ENCODE results near the gene MAB21L4.

The MAB21L4 gene

DNA sequence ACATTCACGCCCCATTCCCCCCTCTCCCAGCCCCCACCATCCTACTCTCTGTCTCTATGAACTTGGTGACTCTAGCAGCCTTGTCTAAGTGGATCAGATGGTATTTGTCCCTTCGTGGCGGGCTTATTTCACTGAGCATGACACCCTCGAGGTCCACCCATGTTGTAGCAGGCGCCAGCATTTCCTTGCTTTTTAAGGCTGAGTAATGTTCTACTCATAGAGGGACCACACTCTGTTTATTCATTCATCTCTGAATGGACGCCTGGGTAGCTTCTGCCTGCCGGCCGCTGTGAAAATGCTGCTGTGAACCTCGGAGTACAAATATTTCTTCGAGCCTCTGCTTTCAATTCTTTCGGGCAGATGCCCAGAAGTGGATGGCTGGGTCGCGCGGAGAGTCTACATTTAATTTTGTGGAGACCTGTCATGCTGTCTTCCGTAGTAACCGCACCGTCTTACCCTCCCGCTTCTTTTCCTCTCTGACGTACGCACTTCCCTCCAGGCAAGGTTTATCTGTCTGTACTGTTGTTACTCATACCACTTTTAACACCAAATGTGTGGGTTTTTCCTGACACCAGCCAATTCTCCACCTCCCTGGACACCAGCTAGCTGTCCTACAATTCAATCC lies 15.8 kb upstream of the MAB21L4 start:
- peak; percentile 30 for DNase-seq (ENCODE audit: low spot score)

- no peak for DNase-seq (ENCODE audit: low spot score)
Measured at GRCh38 chr2:240909216-240909974, 13.4 kb upstream of the MAB21L4 start.

- no peak for DNase-seq (ENCODE audit: low spot score)
Measured at GRCh38 chr2:240906911-240907590, 11.1 kb upstream of the MAB21L4 start.

- DNase-seq (ENCODE audit: low spot score): peak; percentile 30
Measured at GRCh38 chr2:240906141-240906910, 10.4 kb upstream of the MAB21L4 start, which contains the start of gene CROCC2. Gene CROCC2, plus strand, starts transcription at chr2:240906336. Its CDS starts 178 bp downstream, at chr2:240906514.

- DNase-seq (ENCODE audit: low spot score): peak; percentile 42
Measured at GRCh38 chr2:240905176-240905781, 9.3 kb upstream of the MAB21L4 start.

GRCh38 chr2:240904216-240905175 lies 8.5 kb upstream of the MAB21L4 start:
- DNase-seq (ENCODE audit: low spot score): no peak

- no peak for DNase-seq (ENCODE audit: low spot score)
Measured at GRCh38 chr2:240903191-240904060, 7.5 kb upstream of the MAB21L4 start.

DNA sequence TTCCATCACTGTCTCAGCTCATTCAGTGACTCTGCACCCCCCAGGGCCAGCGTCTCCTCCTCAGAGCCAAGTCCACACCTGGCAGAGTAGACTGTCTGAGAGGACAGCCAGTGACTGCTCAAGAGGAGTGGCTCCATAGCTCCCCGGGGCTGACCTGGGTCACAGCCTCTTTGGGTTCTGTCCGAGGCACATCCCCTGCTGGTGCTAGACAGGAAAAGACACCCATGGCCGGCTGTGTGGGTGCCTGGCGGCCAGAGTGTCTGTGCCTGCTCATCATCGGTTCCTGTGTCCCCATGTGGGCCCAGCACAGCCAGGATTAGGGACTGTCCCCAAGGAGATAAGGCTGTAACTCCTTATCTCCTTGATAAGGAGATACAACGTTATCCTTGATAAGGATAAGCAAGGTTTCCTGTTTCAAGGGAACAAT lies 6.7 kb upstream of the MAB21L4 start:
- DNase-seq (ENCODE audit: low spot score): no peak

- no peak for DNase-seq (ENCODE audit: low spot score)
Measured at GRCh38 chr2:240901986-240902614, 6.1 kb upstream of the MAB21L4 start.

- no peak for DNase-seq (ENCODE audit: low spot score)
Measured at GRCh38 chr2:240900141-240900860, 4.3 kb upstream of the MAB21L4 start.

- DNase-seq (ENCODE audit: low spot score): no peak
Measured at GRCh38 chr2:240899468-240899865, 3.5 kb upstream of the MAB21L4 start.

- DNase-seq (ENCODE audit: low spot score): no peak
Measured at GRCh38 chr2:240898731-240899467, 2.9 kb upstream of the MAB21L4 start.

DNA sequence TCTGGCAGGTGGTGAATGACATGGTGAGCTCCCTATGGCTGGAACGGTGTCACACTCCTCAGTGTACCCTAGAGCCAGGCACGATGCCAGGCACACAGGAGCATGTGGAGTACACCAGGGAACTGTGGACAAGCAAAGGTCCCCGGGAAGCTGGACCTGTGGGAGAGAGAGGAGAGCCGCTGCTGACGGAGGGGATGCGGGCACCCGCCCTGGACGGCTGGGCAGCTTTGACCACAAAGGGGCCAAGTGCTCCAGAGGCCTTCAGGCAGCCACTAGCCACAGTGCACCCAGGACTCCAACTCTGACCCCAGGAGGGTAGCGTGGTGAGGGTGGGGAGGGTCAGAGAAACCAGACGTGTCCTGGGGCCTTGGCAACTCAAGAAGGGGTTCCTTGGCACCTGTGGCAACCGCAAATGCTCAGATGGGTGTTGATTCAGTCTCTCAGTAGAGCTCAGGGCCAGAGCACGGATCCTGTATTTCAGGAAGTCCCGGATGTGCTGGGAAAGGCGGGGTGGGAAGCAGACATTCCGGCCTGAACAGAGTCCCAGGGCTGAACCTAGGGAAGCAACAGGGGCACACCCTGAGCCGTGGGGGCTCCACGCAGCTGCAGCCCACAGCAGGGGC lies 2.3 kb upstream of the MAB21L4 start:
- peak; percentile 30 for DNase-seq (ENCODE audit: low spot score)

DNA sequence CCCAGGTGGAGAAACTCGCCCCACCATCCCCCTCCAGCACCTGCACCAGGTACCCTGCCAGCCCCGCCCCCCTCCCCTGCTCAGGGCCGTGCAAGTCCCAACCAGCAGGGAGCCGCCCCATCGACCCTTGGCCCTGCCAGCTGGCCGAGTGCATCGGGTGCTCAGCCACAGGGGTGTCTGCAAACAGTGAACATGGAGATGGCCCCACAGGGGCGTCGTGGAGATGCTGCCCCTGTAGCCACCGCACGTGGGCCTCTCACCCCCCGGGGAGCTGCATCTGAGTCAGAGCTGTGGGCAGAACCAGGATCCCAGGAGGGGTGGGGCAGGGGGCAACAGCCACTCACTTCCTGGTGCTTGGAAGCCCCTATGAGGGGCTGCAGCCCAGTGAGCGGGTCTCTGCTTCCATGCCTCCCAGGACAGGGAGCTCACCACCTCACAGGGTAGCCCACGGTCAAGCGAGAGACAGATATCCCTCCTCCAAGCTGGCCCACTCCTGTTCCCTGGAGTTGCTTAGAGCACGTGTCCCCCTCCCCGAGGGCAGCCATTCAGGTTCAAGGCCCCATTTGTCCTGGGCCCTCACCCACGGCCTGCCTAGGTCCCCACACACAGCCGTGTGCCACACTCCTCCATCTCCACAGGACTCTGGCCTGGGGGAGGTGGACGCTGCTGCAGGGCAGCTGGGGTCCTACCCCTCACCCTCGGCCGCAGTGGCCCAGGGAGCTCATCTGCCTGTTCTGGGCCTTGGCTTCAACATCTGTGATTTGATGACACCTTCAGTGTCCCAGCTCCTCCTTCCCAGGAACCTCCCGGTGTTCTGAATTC lies 1.1 kb upstream of the MAB21L4 start:
- DNase-seq (ENCODE audit: low spot score): peak; percentile 37

- no peak for DNase-seq (ENCODE audit: low spot score)
Measured at GRCh38 chr2:240896394-240896793, 438 bp upstream of the MAB21L4 start.

GRCh38 chr2:240894836-240895558 lies 959 bp downstream of the MAB21L4 start:
- DNase-seq (ENCODE audit: low spot score): no peak
